Brain microvascular endothelial cell (primary cell): Measurements from ENCODE around the gene LIF.

Experiments
- DNase-seq: peaks from one replicate; pipeline ENCODE4 v3.0.0-alpha.2; 2020
- H3K27ac ChIP-seq: fragments of 250-450 bp; sonication (Bioruptor Pico); 2 replicates; pipeline ENCODE4 v1.5.1; 2020; ENCODE audit warnings: mild to moderate bottlenecking, moderate library complexity
- H3K27me3 ChIP-seq: fragments of 250-450 bp; sonication (Bioruptor Pico); replicated peaks from 2 replicates; pipeline ENCODE4 v1.5.1; 2020; ENCODE audit warnings: mild to moderate bottlenecking
- H3K36me3 ChIP-seq: fragments of 250-450 bp; sonication (Bioruptor Pico); replicated peaks from 2 replicates; pipeline ENCODE4 v1.5.1; 2020; ENCODE audit warnings: mild to moderate bottlenecking
- H3K4me3 ChIP-seq: 2 replicates; pipeline ENCODE4 v1.5.1; 2011; ENCODE audit warnings: low read depth, mild to moderate bottlenecking, control low read depth, low read length, moderate library complexity
- CTCF ChIP-seq: IDR thresholded peaks from 2 replicates; pipeline ENCODE4 v1.5.1; 2011; ENCODE audit warnings: low read depth, mild to moderate bottlenecking, moderate library complexity, low read length, control low read depth, inconsistent platforms; ENCODE audit errors: missing control alignments
- in situ Hi-C: cut with HindIII; loops from 2 replicates; pipeline ENCODE4 v1.10.0; 2017; ENCODE audit warnings: low sequenced_read_pairs, low pct_ligation_motif_present

The LIF gene

GRCh38 chr22:30240541-30241417, 5.8 kb downstream of the LIF start:
- no peak for DNase-seq
- in situ Hi-C loops: no loop called here
- no peak for TF ChIP-seq CTCF
- H3K4me3 ChIP-seq: no peak overlapping the region
- H3K27ac ChIP-seq: peak overlapping the region; percentile 95
- H3K27me3 ChIP-seq: no peaks in the 10 kb centered on the region
- peaks cover 52% of the 10 kb centered on the region for H3K36me3 ChIP-seq

GRCh38 chr22:30239488-30240405, 6.8 kb downstream of the LIF start:
- Histone ChIP-seq H3K4me3 (no peak overlapping the region), H3K27me3 (no peaks in the 10 kb centered on the region), H3K36me3 (peaks cover 44% of the 10 kb centered on the region), H3K27ac (peak overlapping the region; percentile 95)
- TF ChIP-seq CTCF: no peak
- DNase-seq: no peak
- in situ Hi-C loops: no loop called here

- in situ Hi-C loops: no loop called here
- peaks cover 35% of the 10 kb centered on the region for H3K36me3 ChIP-seq
- H3K27me3 ChIP-seq: no peaks in the 10 kb centered on the region
- no peak overlapping the region for H3K4me3 ChIP-seq
- peak overlapping the region; percentile 95 for H3K27ac ChIP-seq
- DNase-seq: peak; percentile 81
- no peak for TF ChIP-seq CTCF
Observed at GRCh38 chr22:30238661-30239487, 7.7 kb downstream of the LIF start.

GRCh38 chr22:30238136-30238535, 8.4 kb downstream of the LIF start:
- in situ Hi-C loops: no loop called here
- no peak for TF ChIP-seq CTCF

GRCh38 chr22:30236875-30237274, 9.7 kb downstream of the LIF start:
- in situ Hi-C loops: no loop called here
- Histone ChIP-seq H3K27me3 (no peaks in the 10 kb centered on the region), H3K36me3 (peaks cover 15% of the 10 kb centered on the region), H3K27ac (peak overlapping the region; percentile 95), H3K4me3 (no peak overlapping the region)
- DNase-seq: no peak
- no peak for TF ChIP-seq CTCF

More at GRCh38 chr22:30238136-30238535, 8.4 kb downstream of the LIF start:
- Histone ChIP-seq H3K27me3 (no peaks in the 10 kb centered on the region), H3K27ac (peak overlapping the region; percentile 95), H3K4me3 (no peak overlapping the region), H3K36me3 (peaks cover 28% of the 10 kb centered on the region)
- DNase-seq: no peak
